HepG2 (cell line): ENCODE measurements around the gene ZNF667. TPM values are rescaled to one million over a fixed set of nuclear protein-coding genes. Genes with fewer than 3 reads are reported as not detected.

Experiments
- ADNP ChIP-seq: sonication (generic); formaldehyde crosslinking; IDR thresholded peaks from 2 replicates; pipeline ENCODE4 v1.4.0; 2020; ENCODE audit warnings: missing genetic modification reagents
- ARNT2 ChIP-seq: sonication (generic); formaldehyde crosslinking; IDR thresholded peaks from 2 replicates; pipeline ENCODE4 v1.8.0; 2022; ENCODE audit warnings: mild to moderate bottlenecking, low read depth, missing genetic modification reagents, moderate library complexity
- ELF3 ChIP-seq: IDR thresholded peaks from 2 replicates; pipeline ENCODE4 v1.6.1; 2016; ENCODE audit warnings: missing genetic modification reagents, missing compliant biosample characterization
- HMGA1 ChIP-seq: sonication (generic); formaldehyde crosslinking; conservative IDR thresholded peaks from 2 replicates; pipeline ENCODE4 v1.4.0; 2020; ENCODE audit warnings: missing genetic modification reagents
- KDM5A ChIP-seq: fragments of 200-600 bp; sonication (generic); IDR thresholded peaks from 2 replicates; pipeline ENCODE4 v1.7.0; 2018; ENCODE audit warnings: antibody characterized with exemption, mild to moderate bottlenecking, low read length, borderline replicate concordance
- MXI1 ChIP-seq: IDR thresholded peaks from 3 replicates; pipeline ENCODE4 v1.6.1; 2012; ENCODE audit warnings: low read depth, low read length, inconsistent platforms, borderline replicate concordance
- NBN ChIP-seq: fragments of 450-650 bp; conservative IDR thresholded peaks from 2 replicates; pipeline ENCODE4 v1.6.1; 2017
- NFATC3 ChIP-seq: sonication (generic); formaldehyde crosslinking; IDR thresholded peaks from 2 replicates; pipeline ENCODE4 v1.5.1; 2020; ENCODE audit warnings: mild to moderate bottlenecking, missing genetic modification reagents
- POLR2A ChIP-seq, 2 experiments: IDR thresholded peaks; 2 replicates each; pipeline ENCODE4 v1.6.1; 2011; ENCODE audit warnings: low read depth in 2 of 2, low read length in 2 of 2, mild to moderate bottlenecking in 1 of 2, moderate library complexity in 1 of 2; ENCODE audit not compliant: insufficient read depth in 1 of 2
- TCF7L2 ChIP-seq: IDR thresholded peaks from 2 replicates; pipeline ENCODE4 v1.6.1; 2011; ENCODE audit warnings: mild to moderate bottlenecking, low read depth, low read length, moderate library complexity
- ZFP1 ChIP-seq: IDR thresholded peaks from 2 replicates; pipeline ENCODE4 v1.6.1; 2016
- ZNF33A ChIP-seq: sonication (generic); formaldehyde crosslinking; IDR thresholded peaks from 2 replicates; pipeline ENCODE4 v1.5.1; 2020; ENCODE audit warnings: missing genetic modification reagents, mild to moderate bottlenecking, moderate library complexity, borderline replicate concordance
- ZNF549 ChIP-seq: sonication (generic); formaldehyde crosslinking; IDR thresholded peaks from 2 replicates; pipeline ENCODE4 v1.5.0; 2020; ENCODE audit warnings: missing genetic modification reagents
- ZSCAN21 ChIP-seq: sonication (generic); formaldehyde crosslinking; IDR thresholded peaks from 2 replicates; pipeline ENCODE4 v1.8.0; 2022; ENCODE audit warnings: mild to moderate bottlenecking, missing genetic modification reagents, moderate library complexity, borderline replicate concordance
- polyA plus RNA-seq, 8 experiments: library from polyadenylated mRNA; depleted of rRNA in 3 of 8; stranded (reverse) in 7 of 8; unstranded in 1 of 8; fragments of >200 nt; fragmentation: Illumina TruSeq in 4 of 8; extraction: Trizol in 4 of 8; gene quantifications; 2 replicates each; pipeline versions ENCODE4 v1.2.1 to v1.2.3, GENCODE V29; 2011 to 2016; ENCODE audit warnings: low read depth in 4 of 8, missing spikeins in 1 of 8, mixed read lengths in 1 of 8; ENCODE audit not compliant: insufficient read depth in 1 of 8
- total RNA-seq, 5 experiments: library from RNA; depleted of rRNA; stranded (reverse); fragments of >200 nt; fragmentation: Illumina TruSeq; extraction: Trizol; gene quantifications; 2 replicates each; pipeline ENCODE4 v1.2.3, GENCODE V29; 2016; ENCODE audit warnings: low read depth in 1 of 5
- TF ChIP-seq, protein P1 (sequence below): IDR thresholded peaks from 2 replicates; pipeline ENCODE4 v1.6.1; 2016; ENCODE audit warnings: missing biosample characterization, missing genetic modification reagents, low read depth
- TF ChIP-seq, protein P2 (sequence below): sonication (generic); formaldehyde crosslinking; IDR thresholded peaks from 2 replicates; pipeline ENCODE4 v1.4.0; 2020; ENCODE audit warnings: missing genetic modification reagents, borderline replicate concordance
- TF ChIP-seq, protein P3 (sequence below): sonication (generic); formaldehyde crosslinking; IDR thresholded peaks from 2 replicates; pipeline ENCODE4 v1.5.1; 2020; ENCODE audit warnings: missing genetic modification reagents, mild to moderate bottlenecking, borderline replicate concordance
- TF ChIP-seq, protein P4 (sequence below): sonication (generic); formaldehyde crosslinking; IDR thresholded peaks from 2 replicates; pipeline ENCODE4 v1.5.1; 2020; ENCODE audit warnings: mild to moderate bottlenecking, moderate library complexity, missing genetic modification reagents
- TF ChIP-seq, protein P5 (sequence below): sonication (generic); formaldehyde crosslinking; IDR thresholded peaks from 2 replicates; pipeline ENCODE4 v1.4.0; 2020; ENCODE audit warnings: mild to moderate bottlenecking, missing genetic modification reagents

ZNF667 gene
- total and polyA plus RNA-seq, 2 of the 13 experiments (the other 11 are each of a cell fraction or from before 2014, with no cell fraction given), result not detected

DNA sequence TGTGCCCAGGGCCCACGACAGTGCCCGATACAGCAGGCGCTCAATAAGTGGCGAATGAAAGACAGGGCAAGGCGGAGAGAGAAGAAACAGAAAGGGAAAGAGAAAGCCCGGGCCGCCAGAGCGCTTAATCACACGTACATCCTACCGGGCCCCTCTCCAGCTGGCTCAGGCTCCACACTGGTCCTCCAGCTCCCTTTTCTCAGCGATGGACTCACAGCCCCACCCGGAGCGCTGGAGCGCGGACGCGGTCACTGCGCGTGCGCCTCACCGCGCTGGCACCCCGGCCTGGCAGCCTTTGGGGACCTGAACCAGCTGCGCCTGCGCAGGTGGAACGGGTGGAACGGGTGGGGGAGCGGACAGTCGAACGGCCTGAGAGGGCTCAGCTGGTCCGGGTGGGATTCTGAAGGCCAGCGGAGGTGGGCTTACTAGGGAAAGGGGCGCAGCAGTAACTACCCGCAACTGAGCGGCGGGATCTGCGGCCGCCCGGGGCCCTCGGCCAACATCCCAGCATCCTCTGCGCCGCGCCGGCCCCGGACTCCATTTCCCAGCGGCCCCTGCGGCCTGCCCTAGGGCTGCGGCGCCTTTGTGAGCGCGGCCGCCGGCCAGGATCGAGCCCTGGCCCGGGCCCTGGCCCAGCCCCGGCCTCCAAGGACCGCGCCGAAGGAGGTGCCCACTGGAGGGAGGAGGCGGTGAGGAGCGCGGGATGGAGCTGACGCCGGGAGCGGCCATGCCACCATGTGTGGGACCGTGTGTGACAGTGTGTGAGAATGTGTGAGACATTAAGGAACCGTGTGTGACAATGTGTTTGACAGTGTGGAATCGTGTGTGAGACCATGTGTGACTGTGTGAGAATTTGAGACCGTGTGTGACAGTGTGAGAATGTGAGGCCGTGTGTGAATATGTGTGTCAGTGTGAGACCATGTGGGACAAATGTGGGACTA lies 73.1 kb downstream of the ZNF667 start, which contains the start of gene ZNF583 (continued):
- TF ChIP-seq ZNF549 (CRISPR knock-in tag) (no peak), ADNP (CRISPR knock-in tag) (peak; percentile 9; the same call in 1 of the 2 replicates), ZFP1 (CRISPR knock-in tag) (no peak), ZNF33A (CRISPR knock-in tag) (no peak), NBN (no peak), ZSCAN21 (peak; percentile 45; the same call in 1 of the 2 replicates), TCF7L2 (no peak), ARNT2 (CRISPR knock-in tag) (peak; percentile 79), ELF3 (CRISPR knock-in tag) (0 out of 2 replicates have a peak, but pooled peaks have one; percentile 20), POLR2A (IDR thresholded peaks at IDR 0.05; ENCODE audit: insufficient read depth in 1 of 2, low read depth in 2 of 2, low read length in 2 of 2) (peak in 1 of 2 experiments; percentile 60; a peak in 2 of 4 replicates), NFATC3 (CRISPR knock-in tag) (no peak), HMGA1 (CRISPR knock-in tag) (no peak), KDM5A (peak; percentile 68; the same call in 1 of the 2 replicates), MXI1 (no peak)
- TF ChIP-seq, protein P1, sequence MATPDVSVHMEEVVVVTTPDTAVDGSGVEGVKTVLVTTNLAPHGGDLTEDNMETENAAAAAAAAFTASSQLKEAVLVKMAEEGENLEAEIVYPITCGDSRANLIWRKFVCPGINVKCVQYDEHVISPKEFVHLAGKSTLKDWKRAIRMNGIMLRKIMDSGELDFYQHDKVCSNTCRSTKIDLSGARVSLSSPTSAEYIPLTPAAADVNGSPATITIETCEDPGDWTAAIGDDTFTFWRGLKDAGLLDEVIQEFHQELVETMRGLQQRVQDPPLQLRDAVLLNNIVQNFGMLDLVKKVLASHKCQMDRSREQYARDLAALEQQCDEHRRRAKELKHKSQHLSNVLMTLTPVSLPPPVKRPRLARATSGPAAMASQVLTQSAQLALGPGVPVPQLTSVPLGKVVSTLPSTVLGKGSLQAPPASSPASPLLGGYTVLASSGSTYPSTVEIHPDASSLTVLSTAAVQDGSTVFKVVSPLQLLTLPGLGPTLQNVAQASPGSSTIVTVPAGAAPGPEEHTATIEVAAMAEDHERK (CRISPR knock-in tag), result no peak
- TF ChIP-seq, protein P2, sequence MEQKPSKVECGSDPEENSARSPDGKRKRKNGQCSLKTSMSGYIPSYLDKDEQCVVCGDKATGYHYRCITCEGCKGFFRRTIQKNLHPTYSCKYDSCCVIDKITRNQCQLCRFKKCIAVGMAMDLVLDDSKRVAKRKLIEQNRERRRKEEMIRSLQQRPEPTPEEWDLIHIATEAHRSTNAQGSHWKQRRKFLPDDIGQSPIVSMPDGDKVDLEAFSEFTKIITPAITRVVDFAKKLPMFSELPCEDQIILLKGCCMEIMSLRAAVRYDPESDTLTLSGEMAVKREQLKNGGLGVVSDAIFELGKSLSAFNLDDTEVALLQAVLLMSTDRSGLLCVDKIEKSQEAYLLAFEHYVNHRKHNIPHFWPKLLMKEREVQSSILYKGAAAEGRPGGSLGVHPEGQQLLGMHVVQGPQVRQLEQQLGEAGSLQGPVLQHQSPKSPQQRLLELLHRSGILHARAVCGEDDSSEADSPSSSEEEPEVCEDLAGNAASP, result no peak
- TF ChIP-seq, protein P3, sequence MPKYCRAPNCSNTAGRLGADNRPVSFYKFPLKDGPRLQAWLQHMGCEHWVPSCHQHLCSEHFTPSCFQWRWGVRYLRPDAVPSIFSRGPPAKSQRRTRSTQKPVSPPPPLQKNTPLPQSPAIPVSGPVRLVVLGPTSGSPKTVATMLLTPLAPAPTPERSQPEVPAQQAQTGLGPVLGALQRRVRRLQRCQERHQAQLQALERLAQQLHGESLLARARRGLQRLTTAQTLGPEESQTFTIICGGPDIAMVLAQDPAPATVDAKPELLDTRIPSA (CRISPR knock-in tag), result no peak
- TF ChIP-seq, protein P4, sequence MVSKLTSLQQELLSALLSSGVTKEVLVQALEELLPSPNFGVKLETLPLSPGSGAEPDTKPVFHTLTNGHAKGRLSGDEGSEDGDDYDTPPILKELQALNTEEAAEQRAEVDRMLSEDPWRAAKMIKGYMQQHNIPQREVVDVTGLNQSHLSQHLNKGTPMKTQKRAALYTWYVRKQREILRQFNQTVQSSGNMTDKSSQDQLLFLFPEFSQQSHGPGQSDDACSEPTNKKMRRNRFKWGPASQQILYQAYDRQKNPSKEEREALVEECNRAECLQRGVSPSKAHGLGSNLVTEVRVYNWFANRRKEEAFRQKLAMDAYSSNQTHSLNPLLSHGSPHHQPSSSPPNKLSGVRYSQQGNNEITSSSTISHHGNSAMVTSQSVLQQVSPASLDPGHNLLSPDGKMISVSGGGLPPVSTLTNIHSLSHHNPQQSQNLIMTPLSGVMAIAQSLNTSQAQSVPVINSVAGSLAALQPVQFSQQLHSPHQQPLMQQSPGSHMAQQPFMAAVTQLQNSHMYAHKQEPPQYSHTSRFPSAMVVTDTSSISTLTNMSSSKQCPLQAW (CRISPR knock-in tag), result peak; percentile 66; the same call in 1 of the 2 replicates
- TF ChIP-seq, protein P5, sequence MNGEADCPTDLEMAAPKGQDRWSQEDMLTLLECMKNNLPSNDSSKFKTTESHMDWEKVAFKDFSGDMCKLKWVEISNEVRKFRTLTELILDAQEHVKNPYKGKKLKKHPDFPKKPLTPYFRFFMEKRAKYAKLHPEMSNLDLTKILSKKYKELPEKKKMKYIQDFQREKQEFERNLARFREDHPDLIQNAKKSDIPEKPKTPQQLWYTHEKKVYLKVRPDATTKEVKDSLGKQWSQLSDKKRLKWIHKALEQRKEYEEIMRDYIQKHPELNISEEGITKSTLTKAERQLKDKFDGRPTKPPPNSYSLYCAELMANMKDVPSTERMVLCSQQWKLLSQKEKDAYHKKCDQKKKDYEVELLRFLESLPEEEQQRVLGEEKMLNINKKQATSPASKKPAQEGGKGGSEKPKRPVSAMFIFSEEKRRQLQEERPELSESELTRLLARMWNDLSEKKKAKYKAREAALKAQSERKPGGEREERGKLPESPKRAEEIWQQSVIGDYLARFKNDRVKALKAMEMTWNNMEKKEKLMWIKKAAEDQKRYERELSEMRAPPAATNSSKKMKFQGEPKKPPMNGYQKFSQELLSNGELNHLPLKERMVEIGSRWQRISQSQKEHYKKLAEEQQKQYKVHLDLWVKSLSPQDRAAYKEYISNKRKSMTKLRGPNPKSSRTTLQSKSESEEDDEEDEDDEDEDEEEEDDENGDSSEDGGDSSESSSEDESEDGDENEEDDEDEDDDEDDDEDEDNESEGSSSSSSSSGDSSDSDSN, result no peak; the same call in 1 of the 2 replicates
